OCI-LY3 (cell line): Measurements from ENCODE around the gene BAIAP3.

Experiments
- H2AFZ ChIP-seq: fragments of 200-600, 300-600 bp; shearing (Covaris generic); 2 replicates; pipeline ENCODE4 v1.6.0; 2014; ENCODE audit warnings: antibody characterized with exemption, low read depth, low read length
- H3K27ac ChIP-seq: fragments of 200-600, 300-600 bp; sonication (generic); 2 replicates; pipeline ENCODE4 v1.5.1; 2014; ENCODE audit warnings: mild to moderate bottlenecking, low read length, moderate library complexity, mixed read lengths
- H3K27me3 ChIP-seq: fragments of 200-600, 300-600 bp; sonication (generic); 2 replicates; pipeline ENCODE4 v1.6.1; 2014; ENCODE audit warnings: low read depth, low read length, mixed read lengths
- H3K36me3 ChIP-seq: fragments of 200-600, 300-600 bp; sonication (generic); replicated peaks from 2 replicates; pipeline ENCODE3; 2014; ENCODE audit warnings: low read depth, low read length, mixed read lengths
- H3K4me1 ChIP-seq: fragments of 300-600, 200-600 bp; sonication (generic); 2 replicates; pipeline ENCODE4 v1.6.1; 2014; ENCODE audit warnings: low read length, mixed read lengths
- H3K4me2 ChIP-seq: fragments of 200-600, 300-600 bp; sonication (generic); 2 replicates; pipeline ENCODE4 v1.6.1; 2014; ENCODE audit warnings: low read length, mixed read lengths
- H3K4me3 ChIP-seq: fragments of 300-600, 200-600 bp; sonication (generic); 2 replicates; pipeline ENCODE4 v1.5.1; 2014; ENCODE audit warnings: antibody characterized with exemption, mild to moderate bottlenecking, low read length, moderate library complexity
- H3K79me2 ChIP-seq: fragments of 300-600, 200-600 bp; shearing (Covaris generic); 2 replicates; pipeline ENCODE4 v1.6.1; 2014; ENCODE audit warnings: mild to moderate bottlenecking, low read length, mixed read lengths
- H3K9ac ChIP-seq: fragments of 300-600, 200-600 bp; shearing (Covaris generic); 2 replicates; pipeline ENCODE4 v1.6.0; 2014; ENCODE audit warnings: mild to moderate bottlenecking, low read length, moderate library complexity
- H3K9me3 ChIP-seq: fragments of 200-600, 300-600 bp; shearing (Covaris generic); 2 replicates; pipeline ENCODE4 v1.6.1; 2014; ENCODE audit warnings: low read length, mixed read lengths; ENCODE audit not compliant: insufficient read depth
- H4K20me1 ChIP-seq: fragments of 200-600, 300-600 bp; sonication (generic); 2 replicates; pipeline ENCODE4 v1.6.1; 2016; ENCODE audit warnings: low read length, mixed read lengths; ENCODE audit not compliant: insufficient read depth
- EZH2phosphoT487 ChIP-seq: fragments of 200-600 bp; shearing (Covaris generic); IDR thresholded peaks from 2 replicates; pipeline ENCODE4 v1.6.1; 2018; ENCODE audit warnings: antibody characterized with exemption, mixed run types, low read depth
- TF ChIP-seq, protein P1 (sequence below): fragments of 200-600, 300-600 bp; sonication (generic); IDR thresholded peaks from 2 replicates; pipeline ENCODE4 v1.5.1; 2014; ENCODE audit warnings: antibody characterized with exemption, low read length, low read depth

BAIAP3 gene

DNA sequence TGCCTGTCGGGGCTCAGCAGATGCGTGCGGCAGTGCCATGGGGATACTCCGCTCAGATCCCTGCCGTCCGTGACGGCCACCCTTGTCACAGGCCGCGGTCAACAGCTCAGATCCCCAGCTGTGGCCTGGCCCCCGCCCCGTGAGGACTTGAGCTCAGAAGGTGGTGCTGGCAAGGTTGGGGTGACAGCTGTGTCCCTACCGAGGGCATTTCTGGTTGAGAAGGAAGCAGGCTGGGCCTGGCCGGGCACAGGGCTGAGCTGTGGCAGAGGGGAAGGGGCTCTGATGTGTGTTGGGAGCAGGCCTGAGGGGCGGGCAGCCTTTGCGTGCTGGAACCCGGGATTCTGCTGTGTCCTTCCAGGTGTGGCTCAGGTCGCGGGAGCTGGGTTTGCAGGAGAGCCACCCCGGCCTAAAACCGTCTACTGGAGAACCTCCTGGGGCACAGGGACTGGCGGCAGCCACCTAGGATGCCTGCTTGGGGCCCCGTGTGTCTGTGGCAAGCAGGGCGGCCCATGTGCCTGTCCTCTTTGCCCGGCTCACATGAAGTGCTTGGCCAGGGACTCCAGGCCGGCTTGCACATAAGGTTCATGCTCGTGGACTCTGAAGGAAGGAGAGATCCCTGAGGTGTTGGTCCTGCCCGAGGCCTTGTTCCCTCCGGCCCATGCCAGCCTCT lies 18.9 kb upstream of the BAIAP3 start:
- Histone ChIP-seq H3K27me3 (no peaks in the 10 kb centered on the region), H3K4me2 (no peak overlapping the region), H4K20me1 (peaks cover 75% of the 10 kb centered on the region), H3K36me3 (peaks cover 75% of the 10 kb centered on the region), H3K9ac (no peak overlapping the region), H3K4me3 (no peak overlapping the region), H3K4me1 (peaks cover 10% of the 10 kb centered on the region), H3K27ac (no peak overlapping the region), H3K79me2 (peaks cover 90% of the 10 kb centered on the region), H2AFZ (no peak overlapping the region), H3K9me3 (no peaks in the 10 kb centered on the region)
- TF ChIP-seq, protein P1, sequence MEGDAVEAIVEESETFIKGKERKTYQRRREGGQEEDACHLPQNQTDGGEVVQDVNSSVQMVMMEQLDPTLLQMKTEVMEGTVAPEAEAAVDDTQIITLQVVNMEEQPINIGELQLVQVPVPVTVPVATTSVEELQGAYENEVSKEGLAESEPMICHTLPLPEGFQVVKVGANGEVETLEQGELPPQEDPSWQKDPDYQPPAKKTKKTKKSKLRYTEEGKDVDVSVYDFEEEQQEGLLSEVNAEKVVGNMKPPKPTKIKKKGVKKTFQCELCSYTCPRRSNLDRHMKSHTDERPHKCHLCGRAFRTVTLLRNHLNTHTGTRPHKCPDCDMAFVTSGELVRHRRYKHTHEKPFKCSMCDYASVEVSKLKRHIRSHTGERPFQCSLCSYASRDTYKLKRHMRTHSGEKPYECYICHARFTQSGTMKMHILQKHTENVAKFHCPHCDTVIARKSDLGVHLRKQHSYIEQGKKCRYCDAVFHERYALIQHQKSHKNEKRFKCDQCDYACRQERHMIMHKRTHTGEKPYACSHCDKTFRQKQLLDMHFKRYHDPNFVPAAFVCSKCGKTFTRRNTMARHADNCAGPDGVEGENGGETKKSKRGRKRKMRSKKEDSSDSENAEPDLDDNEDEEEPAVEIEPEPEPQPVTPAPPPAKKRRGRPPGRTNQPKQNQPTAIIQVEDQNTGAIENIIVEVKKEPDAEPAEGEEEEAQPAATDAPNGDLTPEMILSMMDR = no peak
- TF ChIP-seq EZH2phosphoT487 = no peak

GRCh38 chr16:1315081-1316032 lies 18.1 kb upstream of the BAIAP3 start:
- Histone ChIP-seq H4K20me1 (peaks cover 74% of the 10 kb centered on the region), H2AFZ (no peak overlapping the region), H3K79me2 (peaks cover 82% of the 10 kb centered on the region), H3K4me1 (peaks cover 10% of the 10 kb centered on the region), H3K4me2 (no peak overlapping the region), H3K36me3 (peaks cover 81% of the 10 kb centered on the region), H3K27ac (no peak overlapping the region), H3K9me3 (no peaks in the 10 kb centered on the region), H3K9ac (no peak overlapping the region), H3K27me3 (no peaks in the 10 kb centered on the region), H3K4me3 (no peak overlapping the region)
- TF ChIP-seq, protein P1 = no peak
- no peak for TF ChIP-seq EZH2phosphoT487

DNA sequence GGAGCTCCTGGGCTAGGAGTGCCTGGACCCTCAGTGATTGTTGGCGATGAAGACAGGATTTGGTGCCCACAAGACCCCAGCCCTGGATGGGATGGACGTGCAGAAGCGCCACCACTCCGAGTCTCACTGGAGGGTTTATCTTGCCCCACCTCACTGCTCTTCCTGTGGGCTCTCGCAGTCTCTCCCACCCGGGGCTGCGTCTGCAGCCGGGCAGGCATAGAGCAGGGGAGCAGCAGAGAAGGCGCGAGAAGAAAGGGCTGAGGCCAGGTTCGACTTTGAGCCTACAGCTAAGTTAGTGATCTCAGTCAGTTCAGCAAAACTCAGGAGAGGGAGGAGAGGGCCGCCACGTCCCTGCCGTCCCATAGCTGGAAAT lies 17.4 kb upstream of the BAIAP3 start:
- Histone ChIP-seq H3K27me3 (no peaks in the 10 kb centered on the region), H3K9ac (no peak overlapping the region), H3K9me3 (no peaks in the 10 kb centered on the region), H2AFZ (no peak overlapping the region), H4K20me1 (peaks cover 67% of the 10 kb centered on the region), H3K4me2 (no peak overlapping the region), H3K4me3 (no peak overlapping the region), H3K27ac (no peak overlapping the region), H3K4me1 (peaks cover 8% of the 10 kb centered on the region), H3K36me3 (peaks cover 86% of the 10 kb centered on the region), H3K79me2 (peaks cover 76% of the 10 kb centered on the region)
- no peak for TF ChIP-seq EZH2phosphoT487
- TF ChIP-seq, protein P1 = no peak
